ENCODE measurements around the gene DUOX1.

Gene DUOX1

GRCh38 chr15:45118996-45119395 lies 10.8 kb upstream of the DUOX1 start (continued):
- no peak for TF ChIP-seq ZFP30 (CRISPR knock-in tag; IDR thresholded peaks at IDR 0.05)
- no peak for TF ChIP-seq ZC3H10 (CRISPR knock-in tag; IDR thresholded peaks at IDR 0.05)

GRCh38 chr15:45120081-45120972 lies 9.5 kb upstream of the DUOX1 start:
- no peak for ATAC-seq
- no peak for TF ChIP-seq ZNF565 (CRISPR knock-in tag; conservative IDR thresholded peaks at IDR 0.05; ENCODE audit: low read depth)
- TF ChIP-seq TCF4 (CRISPR knock-in tag; IDR thresholded peaks at IDR 0.05; ENCODE audit: borderline replicate concordance) = no peak
- no peak for TF ChIP-seq ZFP30 (CRISPR knock-in tag; IDR thresholded peaks at IDR 0.05)
- TF ChIP-seq OSR1 (CRISPR knock-in tag; IDR thresholded peaks at IDR 0.05) = no peak
- no peak for TF ChIP-seq BACH2 (CRISPR knock-in tag; IDR thresholded peaks at IDR 0.05; ENCODE audit: borderline replicate concordance)
- no peak for TF ChIP-seq ZNF70 (CRISPR knock-in tag; IDR thresholded peaks at IDR 0.05)
- TF ChIP-seq ARNTL (CRISPR knock-in tag; IDR thresholded peaks at IDR 0.05; ENCODE audit: borderline replicate concordance, low read depth) = no peak
- no peak for TF ChIP-seq CSRNP3 (CRISPR knock-in tag; IDR thresholded peaks at IDR 0.05)
- no peak for TF ChIP-seq CSDC2 (CRISPR knock-in tag; IDR thresholded peaks at IDR 0.05)
- TF ChIP-seq SNAI2 (CRISPR knock-in tag; IDR thresholded peaks at IDR 0.05) = no peak
- no peak for TF ChIP-seq GLIS3 (CRISPR knock-in tag; IDR thresholded peaks at IDR 0.05)
- TF ChIP-seq RARB (CRISPR knock-in tag; IDR thresholded peaks at IDR 0.05) = no peak

GRCh38 chr15:45121020-45121419 lies 8.8 kb upstream of the DUOX1 start:
- no peak for TF ChIP-seq ZC3H10 (CRISPR knock-in tag; IDR thresholded peaks at IDR 0.05)
- no peak for TF ChIP-seq ARNTL (CRISPR knock-in tag; IDR thresholded peaks at IDR 0.05; ENCODE audit: borderline replicate concordance, low read depth)
- no peak for TF ChIP-seq TCF4 (CRISPR knock-in tag; IDR thresholded peaks at IDR 0.05; ENCODE audit: borderline replicate concordance)
- TF ChIP-seq ZFP30 (CRISPR knock-in tag; IDR thresholded peaks at IDR 0.05) = no peak
- no peak for TF ChIP-seq CREB5 (CRISPR knock-in tag; IDR thresholded peaks at IDR 0.05; ENCODE audit: low read depth)
- TF ChIP-seq ESRRG (CRISPR knock-in tag; IDR thresholded peaks at IDR 0.05) = no peak
- TF ChIP-seq ZNF565 (CRISPR knock-in tag; conservative IDR thresholded peaks at IDR 0.05; ENCODE audit: low read depth) = no peak
- no peak for TF ChIP-seq SNAI2 (CRISPR knock-in tag; IDR thresholded peaks at IDR 0.05)
- ATAC-seq = no peak

- ATAC-seq = no peak
- TF ChIP-seq ZFP3 (CRISPR knock-in tag; IDR thresholded peaks at IDR 0.05) = no peak
- no peak for TF ChIP-seq ESRRG (CRISPR knock-in tag; IDR thresholded peaks at IDR 0.05)
- no peak for TF ChIP-seq CREB5 (CRISPR knock-in tag; IDR thresholded peaks at IDR 0.05; ENCODE audit: low read depth)
- no peak for TF ChIP-seq ZNF8 (CRISPR knock-in tag; IDR thresholded peaks at IDR 0.05)
- no peak for TF ChIP-seq TCF4 (CRISPR knock-in tag; IDR thresholded peaks at IDR 0.05; ENCODE audit: borderline replicate concordance)
- TF ChIP-seq GLIS3 (CRISPR knock-in tag; IDR thresholded peaks at IDR 0.05) = no peak
- TF ChIP-seq OSR1 (CRISPR knock-in tag; IDR thresholded peaks at IDR 0.05) = no peak
- no peak for TF ChIP-seq BACH2 (CRISPR knock-in tag; IDR thresholded peaks at IDR 0.05; ENCODE audit: borderline replicate concordance)
Measured at GRCh38 chr15:45121706-45122417, 7.9 kb upstream of the DUOX1 start.

- no peak for ATAC-seq
- TF ChIP-seq OSR1 (CRISPR knock-in tag; IDR thresholded peaks at IDR 0.05) (no peak), BACH2 (CRISPR knock-in tag; IDR thresholded peaks at IDR 0.05; ENCODE audit: borderline replicate concordance) (no peak), GLIS3 (CRISPR knock-in tag; IDR thresholded peaks at IDR 0.05) (no peak), POU6F1 (CRISPR knock-in tag; IDR thresholded peaks at IDR 0.05; ENCODE audit: borderline replicate concordance, low read depth) (no peak), ISL1 (CRISPR knock-in tag; IDR thresholded peaks at IDR 0.05) (no peak), ZNF70 (CRISPR knock-in tag; IDR thresholded peaks at IDR 0.05) (no peak), PPARA (CRISPR knock-in tag; IDR thresholded peaks at IDR 0.05; ENCODE audit: borderline replicate concordance) (no peak), ZNF565 (CRISPR knock-in tag; conservative IDR thresholded peaks at IDR 0.05; ENCODE audit: low read depth) (no peak), ZFP30 (CRISPR knock-in tag; IDR thresholded peaks at IDR 0.05) (no peak), ZFP3 (CRISPR knock-in tag; IDR thresholded peaks at IDR 0.05) (no peak), ZNF8 (CRISPR knock-in tag; IDR thresholded peaks at IDR 0.05) (no peak), ESRRG (CRISPR knock-in tag; IDR thresholded peaks at IDR 0.05) (no peak), ARNTL (CRISPR knock-in tag; IDR thresholded peaks at IDR 0.05; ENCODE audit: borderline replicate concordance, low read depth) (no peak), TSHZ2 (CRISPR knock-in tag; IDR thresholded peaks at IDR 0.05) (no peak)
Measured at GRCh38 chr15:45122719-45123118, 7.1 kb upstream of the DUOX1 start.

All from SK-N-SH treated with all-trans-retinoic acid at 6 μM for 48 hours (cell line).